B cell (primary cell): ENCODE results near the gene LIPA. TPM values are rescaled to one million over a fixed set of nuclear protein-coding genes. Genes with fewer than 3 reads are reported as not detected.

Experiments used
- ATAC-seq: fragments of 200-7000 bp; cut with Tn5 transposase; one replicate; pipeline ENCODE4 v1.10.0; 2021; ENCODE audit warnings: low read depth, mild to moderate bottlenecking, moderate number of reproducible peaks, moderate library complexity
- CTCF ChIA-PET: fragments of 350-600 bp; sonication (Branson Sonifier 250); formaldehyde crosslinking; loops from one replicate; lab custom pipeline; 2021; ENCODE audit warnings: antibody characterized with exemption, inconsistent platforms; lab: Charles Lee
- POLR2A ChIA-PET: fragments of 350-600 bp; sonication (Branson Sonifier 250); formaldehyde crosslinking; loops from one replicate; lab custom pipeline; 2021; ENCODE audit warnings: antibody characterized with exemption; lab: Charles Lee
- DNase-seq: peaks from one replicate; pipeline ENCODE4 v3.0.0; 2013
- H2AFZ ChIP-seq: 2 replicates; pipeline ENCODE4 v1.6.1; 2012; ENCODE audit warnings: mild to moderate bottlenecking, low read depth, low read length; ENCODE audit not compliant: insufficient read depth, poor library complexity, severe bottlenecking
- H3K27ac ChIP-seq, 2 donors: 1 replicate in 1 of 2; 2 replicates in 1 of 2; pipeline ENCODE4 v1.5.1; 2012 to 2013; ENCODE audit warnings: low read length in 2 of 2, mild to moderate bottlenecking in 2 of 2, moderate library complexity in 1 of 2
- H3K27me3 ChIP-seq, 4 experiments: fragments of 200-600 bp in 1 of 4; sonication (generic) in 1 of 4; replicated peaks in 1 of 4; 1 replicate in 2 of 4; 2 replicates in 2 of 4; pipeline versions ENCODE4 v1.6.1 to v1.7.0; 2013 to 2016; ENCODE audit warnings: low read length in 3 of 4, mild to moderate bottlenecking in 2 of 4, mixed read lengths in 1 of 4, moderate library complexity in 1 of 4; ENCODE audit not compliant: insufficient read depth in 4 of 4, control insufficient read depth in 3 of 4; ENCODE audit errors: control extremely low read depth in 1 of 4
- H3K36me3 ChIP-seq, 2 experiments: replicated peaks in 1 of 2; 1 replicate in 1 of 2; 2 replicates in 1 of 2; pipeline versions ENCODE4 v1.6.1 to v1.7.1; 2013; ENCODE audit warnings: low read length in 1 of 2; ENCODE audit not compliant: insufficient read depth in 2 of 2, control insufficient read depth in 1 of 2; ENCODE audit errors: control extremely low read depth in 1 of 2, extremely low read depth in 1 of 2
- H3K4me1 ChIP-seq, 2 donors: fragments of 200-600 bp in 1 of 2; sonication (generic) in 1 of 2; 1 replicate in 1 of 2; 2 replicates in 1 of 2; pipeline versions ENCODE4 v1.5.1 to v1.6.1; 2013 to 2017; ENCODE audit warnings: low read length in 2 of 2; ENCODE audit not compliant: control insufficient read depth in 2 of 2, insufficient read depth in 2 of 2
- H3K4me2 ChIP-seq: replicated peaks from 2 replicates; pipeline ENCODE3; 2012; ENCODE audit warnings: mild to moderate bottlenecking, low read depth, low read length; ENCODE audit not compliant: poor library complexity, severe bottlenecking
- H3K4me3 ChIP-seq, 5 experiments: fragments of 200-600 bp in 1 of 5; sonication (generic) in 1 of 5; 1 replicate in 3 of 5; 2 replicates in 2 of 5; pipeline versions ENCODE4 v1.5.1 to v1.7.0; 2011 to 2016; ENCODE audit warnings: low read length in 4 of 5, mild to moderate bottlenecking in 4 of 5, low read depth in 2 of 5, control low read depth in 1 of 5, moderate library complexity in 1 of 5; ENCODE audit not compliant: insufficient read depth in 1 of 5; ENCODE audit errors: control extremely low read depth in 1 of 5, extremely low read depth in 1 of 5
- H3K79me2 ChIP-seq: fragments of 200-600 bp; sonication (generic); one replicate; pipeline ENCODE4 v1.6.0; 2016; ENCODE audit warnings: low read length; ENCODE audit not compliant: control insufficient read depth, insufficient read depth
- H3K9ac ChIP-seq: fragments of 200-600 bp; sonication (generic); 2 replicates; pipeline ENCODE4 v1.6.1; 2017; ENCODE audit warnings: mild to moderate bottlenecking, low read length, moderate library complexity
- H3K9me3 ChIP-seq, 3 donors: one replicate each; pipeline versions ENCODE4 v1.6.1 to v1.7.1; 2013; ENCODE audit warnings: low read length in 2 of 3; ENCODE audit not compliant: control insufficient read depth in 2 of 3, insufficient read depth in 1 of 3; ENCODE audit errors: control extremely low read depth in 1 of 3
- H4K20me1 ChIP-seq: 2 replicates; pipeline ENCODE4 v1.6.0; 2012; ENCODE audit warnings: mild to moderate bottlenecking, low read length; ENCODE audit not compliant: insufficient read depth, control insufficient read depth, poor library complexity, severe bottlenecking
- H3K27ac Mint-ChIP-seq: one replicate; pipeline ENCODE4 v1.8.0; 2021; ENCODE audit warnings: mixed read lengths
- H3K27me3 Mint-ChIP-seq: one replicate; pipeline ENCODE4 v1.8.0; 2021; ENCODE audit warnings: mixed read lengths
- H3K4me1 Mint-ChIP-seq: one replicate; pipeline ENCODE4 v1.8.0; 2021; ENCODE audit warnings: mixed read lengths
- H3K4me3 Mint-ChIP-seq: one replicate; pipeline ENCODE4 v1.8.0; 2021; ENCODE audit warnings: mixed read lengths
- H3K9me3 Mint-ChIP-seq: one replicate; pipeline ENCODE4 v1.8.0; 2022; ENCODE audit warnings: mixed read lengths; ENCODE audit not compliant: insufficient read depth
- EZH2 ChIP-seq: IDR thresholded peaks from 2 replicates; pipeline ENCODE4 v1.6.1; 2012; ENCODE audit warnings: borderline replicate concordance, low read depth, mild to moderate bottlenecking, moderate library complexity, low read length; ENCODE audit not compliant: insufficient read depth, poor library complexity, severe bottlenecking
- WGBS: methylation state at CpG from one replicate; pipeline ENCODE4 v1.1.5; 2013; ENCODE audit warnings: missing lambda C conversion rate; ENCODE audit not compliant: insufficient coverage; 5-methylcytosine and 5-hydroxymethylcytosine counted together
- intact Hi-C: fragments of 100-400 bp; cut with micrococcal nuclease; formaldehyde crosslinking; loops from one replicate; pipeline ENCODE4 v1.10.0; 2022
- polyA plus RNA-seq: library from polyadenylated mRNA; depleted of rRNA; stranded (reverse); fragments of >200 nt; gene quantifications from 2 replicates; pipeline ENCODE4 v1.2.3, GENCODE V29; 2012
- total RNA-seq, 2 donors: library from RNA; stranded (reverse); fragments of 120-200 nt in 1 of 2; gene quantifications; 1 replicate in 1 of 2; 2 replicates in 1 of 2; pipeline versions ENCODE4 v1.2.3 to v1.2.4, GENCODE V29; 2013 to 2022
- TF ChIP-seq, protein P1 (sequence below): fragments of 200-600 bp; IDR thresholded peaks from one replicate; pipeline ENCODE4 v1.8.0; 2022; ENCODE audit warnings: antibody characterized with exemption, mild to moderate bottlenecking

Gene LIPA
- total and polyA plus RNA-seq, 2 donors (not counting 1 experiment from before 2014, with no cell fraction given) = 16.4 to 36.5 TPM

DNA sequence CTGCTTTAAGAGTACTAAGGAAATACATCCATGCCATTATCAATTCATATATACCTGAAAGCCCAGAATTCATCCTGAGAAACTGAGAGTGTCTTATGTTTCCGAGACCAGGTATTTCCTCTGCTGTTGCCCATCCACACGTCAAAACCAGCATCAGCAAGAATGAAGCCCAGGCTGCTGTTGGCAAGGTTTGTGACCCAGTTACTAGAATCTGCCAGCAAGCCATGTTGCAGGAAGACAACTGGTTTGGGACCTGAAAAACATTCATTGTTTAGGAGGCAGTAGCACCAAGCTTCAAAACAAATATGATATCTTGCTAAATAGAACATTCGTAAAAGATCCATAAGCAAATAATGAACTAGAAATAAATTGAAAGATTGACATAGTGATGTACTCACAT lies 23.4 kb downstream of the LIPA start:
- no peak for DNase-seq
- Mint-ChIP-seq H3K9me3 (no peaks in the 10 kb centered on the region), H3K4me3 (no peak overlapping the region), H3K27me3 (no peaks in the 10 kb centered on the region), H3K4me1 (peaks cover 7% of the 10 kb centered on the region), H3K27ac (no peak overlapping the region)
- Histone ChIP-seq H3K9ac (no peak overlapping the region), H3K4me1 (no peaks in the 10 kb centered on the region), H3K9me3 (no peaks in the 10 kb centered on the region), H3K27ac (no peak overlapping the region), H3K4me3 (no peak overlapping the region), H4K20me1 (no peaks in the 10 kb centered on the region), H3K27me3 (no peaks in the 10 kb centered on the region), H2AFZ (no peak overlapping the region), H3K79me2 (no peaks in the 10 kb centered on the region), H3K4me2 (no peak overlapping the region), H3K36me3 (peaks cover 0 to 43% of the 10 kb centered on the region in 2 experiments)
- CTCF ChIA-PET = interaction anchor here (3.7 kb wide), 1 partner anchor 10 kb away, joined by 16 read pairs; no protein-coding TSS in a partner anchor
- 97% methylated on average over 2 of the region's 3 CpGs for WGBS
- ATAC-seq = no peak
- intact Hi-C loops = no loop called here
- TF ChIP-seq, protein P1, sequence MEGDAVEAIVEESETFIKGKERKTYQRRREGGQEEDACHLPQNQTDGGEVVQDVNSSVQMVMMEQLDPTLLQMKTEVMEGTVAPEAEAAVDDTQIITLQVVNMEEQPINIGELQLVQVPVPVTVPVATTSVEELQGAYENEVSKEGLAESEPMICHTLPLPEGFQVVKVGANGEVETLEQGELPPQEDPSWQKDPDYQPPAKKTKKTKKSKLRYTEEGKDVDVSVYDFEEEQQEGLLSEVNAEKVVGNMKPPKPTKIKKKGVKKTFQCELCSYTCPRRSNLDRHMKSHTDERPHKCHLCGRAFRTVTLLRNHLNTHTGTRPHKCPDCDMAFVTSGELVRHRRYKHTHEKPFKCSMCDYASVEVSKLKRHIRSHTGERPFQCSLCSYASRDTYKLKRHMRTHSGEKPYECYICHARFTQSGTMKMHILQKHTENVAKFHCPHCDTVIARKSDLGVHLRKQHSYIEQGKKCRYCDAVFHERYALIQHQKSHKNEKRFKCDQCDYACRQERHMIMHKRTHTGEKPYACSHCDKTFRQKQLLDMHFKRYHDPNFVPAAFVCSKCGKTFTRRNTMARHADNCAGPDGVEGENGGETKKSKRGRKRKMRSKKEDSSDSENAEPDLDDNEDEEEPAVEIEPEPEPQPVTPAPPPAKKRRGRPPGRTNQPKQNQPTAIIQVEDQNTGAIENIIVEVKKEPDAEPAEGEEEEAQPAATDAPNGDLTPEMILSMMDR = no peak
- no peak for TF ChIP-seq EZH2
- POLR2A ChIA-PET = no interaction called here

DNA sequence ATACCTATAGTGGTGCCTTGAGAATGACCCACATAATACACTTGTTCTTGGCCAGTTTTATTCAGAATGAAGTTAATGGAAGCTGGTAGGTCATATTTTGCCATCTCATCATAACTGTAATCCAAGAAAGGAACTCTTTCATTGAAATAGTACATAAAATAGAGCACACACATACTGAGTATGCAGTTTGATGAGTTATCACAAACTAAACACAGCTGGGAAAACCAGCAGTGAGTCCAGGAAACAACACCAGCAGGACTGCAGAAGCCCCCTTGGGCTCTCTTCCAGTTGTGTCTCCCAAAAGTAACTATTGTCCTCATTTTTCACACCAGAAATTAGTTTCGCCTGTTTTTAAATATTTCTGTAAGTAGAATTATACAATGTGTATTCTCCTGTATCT lies 24.7 kb downstream of the LIPA start:
- Histone ChIP-seq H3K9me3 (no peaks in the 10 kb centered on the region), H3K27me3 (no peaks in the 10 kb centered on the region), H3K79me2 (no peaks in the 10 kb centered on the region), H4K20me1 (no peaks in the 10 kb centered on the region), H3K4me2 (no peak overlapping the region), H3K36me3 (peaks cover 0 to 40% of the 10 kb centered on the region in 2 experiments), H3K9ac (no peak overlapping the region), H2AFZ (no peak overlapping the region), H3K27ac (no peak overlapping the region), H3K4me1 (no peaks in the 10 kb centered on the region), H3K4me3 (no peak overlapping the region)
- ATAC-seq = no peak
- no peak overlapping the region for H3K27ac Mint-ChIP-seq
- CTCF ChIA-PET = interaction anchor here (1.3 to 1.5 kb wide), 2 partner anchors 8 to 9 kb away, joined by 4 to 5 read pairs; no protein-coding TSS in a partner anchor
- DNase-seq = no peak
- POLR2A ChIA-PET = no interaction called here
- no peaks in the 10 kb centered on the region for H3K9me3 Mint-ChIP-seq
- intact Hi-C loops = no loop called here
- peaks cover 7% of the 10 kb centered on the region for H3K4me1 Mint-ChIP-seq
- WGBS = no CpG with 5 or more reads among the region's 1 CpG
- TF ChIP-seq EZH2 = no peak
- TF ChIP-seq, protein P1 = no peak
- H3K27me3 Mint-ChIP-seq = no peaks in the 10 kb centered on the region
- H3K4me3 Mint-ChIP-seq = no peak overlapping the region
